Activated CD4-positive, alpha-beta T cell treated with anti-CD3 and anti-CD28 coated beads, Interleukin-2, amount 50 U/mL, for 48 hours (primary cell): ENCODE measurements around the gene PLCE1.

Experiments used
- DNase-seq, 2 experiments: peaks; one replicate each; pipeline ENCODE4 v3.0.0-alpha.2; 2020

PLCE1 gene

GRCh38 chr10:93995182-93995581, 1.5 kb downstream of the PLCE1 start:
- DNase-seq, result no peak

- DNase-seq, result no peak
Observed at GRCh38 chr10:93995598-93996271, 2.0 kb downstream of the PLCE1 start.

- no peak for DNase-seq
Observed at GRCh38 chr10:93996551-93996950, 2.8 kb downstream of the PLCE1 start.

- DNase-seq, result no peak
Observed at GRCh38 chr10:93997546-93997945, 3.8 kb downstream of the PLCE1 start.

GRCh38 chr10:93999401-93999851, 5.7 kb downstream of the PLCE1 start:
- no peak for DNase-seq

- no peak for DNase-seq
Observed at GRCh38 chr10:94000638-94001415, 7.1 kb downstream of the PLCE1 start.

- DNase-seq, result no peak
Observed at GRCh38 chr10:94001416-94001810, 7.7 kb downstream of the PLCE1 start.

GRCh38 chr10:94002156-94002555, 8.4 kb downstream of the PLCE1 start:
- no peak for DNase-seq

- DNase-seq, result no peak
Observed at GRCh38 chr10:94003488-94003887, 9.8 kb downstream of the PLCE1 start.

GRCh38 chr10:94005050-94005449, 11.3 kb downstream of the PLCE1 start:
- DNase-seq, result no peak

- no peak for DNase-seq
Observed at GRCh38 chr10:94006591-94007550, 13.1 kb downstream of the PLCE1 start.

GRCh38 chr10:94008526-94008925, 14.8 kb downstream of the PLCE1 start:
- no peak for DNase-seq

GRCh38 chr10:94010116-94010515, 16.4 kb downstream of the PLCE1 start:
- no peak for DNase-seq

GRCh38 chr10:94010886-94011285, 17.2 kb downstream of the PLCE1 start:
- DNase-seq, result no peak

- DNase-seq, result no peak
Observed at GRCh38 chr10:94011296-94011695, 17.6 kb downstream of the PLCE1 start.

GRCh38 chr10:94012834-94013233, 19.1 kb downstream of the PLCE1 start:
- DNase-seq, result no peak

- no peak for DNase-seq
Observed at GRCh38 chr10:94013331-94013760, 19.6 kb downstream of the PLCE1 start.

- no peak for DNase-seq
Observed at GRCh38 chr10:94014304-94014703, 20.6 kb downstream of the PLCE1 start.

- no peak for DNase-seq
Observed at GRCh38 chr10:94016727-94017714, 23.3 kb downstream of the PLCE1 start.

GRCh38 chr10:94018107-94018506, 24.4 kb downstream of the PLCE1 start:
- DNase-seq, result no peak

GRCh38 chr10:94023906-94024305, 30.2 kb downstream of the PLCE1 start:
- DNase-seq, result no peak

GRCh38 chr10:94024407-94024806, 30.7 kb downstream of the PLCE1 start:
- DNase-seq, result no peak
